Neural progenitor cell (in vitro differentiated cells): ENCODE measurements around the gene FOXK1.

Source experiments
- CTCF ChIP-seq: fragments of 200-600 bp; sonication (generic); IDR thresholded peaks from 2 replicates; pipeline ENCODE4 v1.5.1; 2017; ENCODE audit warnings: antibody characterized with exemption, mild to moderate bottlenecking
- EZH2 ChIP-seq: fragments of 200-600 bp; sonication (generic); IDR thresholded peaks from 2 replicates; pipeline ENCODE4 v1.6.1; 2017; ENCODE audit warnings: antibody characterized with exemption, mild to moderate bottlenecking, moderate library complexity
- EZH2phosphoT487 ChIP-seq: fragments of 200-600 bp; sonication (generic); IDR thresholded peaks from 2 replicates; pipeline ENCODE4 v1.6.1; 2017; ENCODE audit warnings: antibody characterized with exemption

- TF ChIP-seq EZH2 (no peak), CTCF (no peak), EZH2phosphoT487 (no peak)
These were observed 65.7 kb downstream of the FOXK1 start for GRCh38 chr7:4747746-4748145.
